Activated CD4-positive, alpha-beta memory T cell treated with anti-CD3 and anti-CD28 coated beads for 36 hours (primary cell): ENCODE results near the gene RFC4. TPM values are rescaled to one million over a fixed set of nuclear protein-coding genes. Genes with fewer than 3 reads are reported as not detected.

Experiments
- CTCF ChIA-PET: fragments of 350-600 bp; sonication (Branson Sonifier 250); formaldehyde crosslinking; loops from one replicate; lab custom pipeline; 2021; ENCODE audit warnings: antibody characterized with exemption, inconsistent platforms; lab: Charles Lee
- POLR2A ChIA-PET: fragments of 350-600 bp; sonication (Branson Sonifier 250); formaldehyde crosslinking; loops from one replicate; lab custom pipeline; 2021; ENCODE audit warnings: antibody characterized with exemption; lab: Charles Lee
- DNase-seq: peaks from one replicate; pipeline ENCODE4 v3.0.0-alpha.2; 2020
- H3K27ac Mint-ChIP-seq: one replicate; pipeline ENCODE4 v1.8.0; 2021; ENCODE audit warnings: mixed read lengths
- H3K27me3 Mint-ChIP-seq: one replicate; pipeline ENCODE4 v1.8.0; 2021; ENCODE audit warnings: mixed read lengths
- H3K36me3 Mint-ChIP-seq: one replicate; pipeline ENCODE4 v1.8.0; 2021; ENCODE audit warnings: mixed read lengths
- H3K4me1 Mint-ChIP-seq: one replicate; pipeline ENCODE4 v1.8.0; 2021; ENCODE audit warnings: low read depth, mixed read lengths
- H3K4me3 Mint-ChIP-seq: one replicate; pipeline ENCODE4 v1.8.0; 2021; ENCODE audit warnings: mild to moderate bottlenecking, mixed read lengths
- H3K9me3 Mint-ChIP-seq: one replicate; pipeline ENCODE4 v1.8.0; 2021; ENCODE audit warnings: mixed read lengths
- intact Hi-C: fragments of 100-400 bp; cut with micrococcal nuclease; formaldehyde crosslinking; loops from one replicate; pipeline ENCODE4 v1.15.1; 2023
- total RNA-seq, 2 experiments: library from RNA; stranded (reverse); gene quantifications; one replicate each; pipeline ENCODE4 v1.2.3, GENCODE V29; 2021

RFC4 gene
- total RNA-seq, 2 experiments from 2014 or later: 118 to 127 TPM

GRCh38 chr3:186842426-186843038, 36.2 kb upstream of the RFC4 start, which contains the start of gene ADIPOQ:
Gene ADIPOQ (plus strand): TSS chr3:186842710. CDS start chr3:186853059, 10,349 bp downstream.
- H3K27me3 Mint-ChIP-seq: peaks cover 4% of the 10 kb centered on the region
- no peak for DNase-seq
- H3K36me3 Mint-ChIP-seq: no peaks in the 10 kb centered on the region
- ChIA-PET CTCF (interaction anchor here (0.9 to 1.3 kb wide), 2 partner anchors 15 to 271 kb away, joined by 3 read pairs; no protein-coding TSS in a partner anchor), POLR2A (no interaction called here)
- no peak within 1 kb of the TSS for H3K4me3 Mint-ChIP-seq
- intact Hi-C loops: no loop called here
- no peak within 1 kb of the TSS for H3K27ac Mint-ChIP-seq
- H3K9me3 Mint-ChIP-seq: no peaks in the 10 kb centered on the region
- no peaks in the 10 kb centered on the region for H3K4me1 Mint-ChIP-seq

DNA sequence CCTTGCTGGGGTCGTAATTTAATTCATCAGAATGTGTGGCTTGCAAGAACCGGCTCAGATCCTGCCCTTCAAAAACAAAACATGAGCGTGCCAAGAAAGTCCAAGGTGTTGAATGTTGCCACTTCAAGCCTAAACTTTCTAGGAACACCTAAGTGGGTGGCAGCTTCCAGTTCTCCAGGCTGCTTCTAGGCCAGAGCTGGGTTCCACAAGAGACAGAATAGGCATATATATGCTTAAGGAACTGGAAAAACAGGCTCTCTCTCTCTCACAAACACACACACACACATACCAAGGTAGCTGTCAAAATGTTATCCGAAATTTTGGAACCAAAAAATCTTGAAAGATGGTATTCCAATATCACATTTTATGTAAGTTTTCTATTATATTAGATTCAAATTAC, 35.3 kb upstream of the RFC4 start:
- Mint-ChIP-seq H3K27ac (no peak overlapping the region), H3K27me3 (peaks cover 4% of the 10 kb centered on the region), H3K4me1 (no peaks in the 10 kb centered on the region), H3K4me3 (no peak overlapping the region), H3K36me3 (no peaks in the 10 kb centered on the region), H3K9me3 (no peaks in the 10 kb centered on the region)
- no peak for DNase-seq
- CTCF ChIA-PET: interaction anchor here (0.7 to 1.3 kb wide), 4 partner anchors 14 to 324 kb away, joined by 3 to 4 read pairs (median 3); partner anchors contain the start of gene RPL39L
- intact Hi-C loops: no loop called here
- POLR2A ChIA-PET: no interaction called here

- H3K4me3 Mint-ChIP-seq: no peak overlapping the region
- CTCF ChIA-PET: interaction anchor here (0.6 to 1.0 kb wide), 5 partner anchors 9 to 499 kb away, joined by 3 to 5 read pairs (median 4); partner anchors contain the start of gene ST6GAL1
- no peak for DNase-seq
- H3K9me3 Mint-ChIP-seq: no peaks in the 10 kb centered on the region
- POLR2A ChIA-PET: no interaction called here
- H3K4me1 Mint-ChIP-seq: no peaks in the 10 kb centered on the region
- intact Hi-C loops: no loop called here
- no peak overlapping the region for H3K27ac Mint-ChIP-seq
- H3K36me3 Mint-ChIP-seq: no peaks in the 10 kb centered on the region
- peaks cover 3% of the 10 kb centered on the region for H3K27me3 Mint-ChIP-seq
These were observed 33.8 kb upstream of the RFC4 start for GRCh38 chr3:186839874-186840641.

DNA sequence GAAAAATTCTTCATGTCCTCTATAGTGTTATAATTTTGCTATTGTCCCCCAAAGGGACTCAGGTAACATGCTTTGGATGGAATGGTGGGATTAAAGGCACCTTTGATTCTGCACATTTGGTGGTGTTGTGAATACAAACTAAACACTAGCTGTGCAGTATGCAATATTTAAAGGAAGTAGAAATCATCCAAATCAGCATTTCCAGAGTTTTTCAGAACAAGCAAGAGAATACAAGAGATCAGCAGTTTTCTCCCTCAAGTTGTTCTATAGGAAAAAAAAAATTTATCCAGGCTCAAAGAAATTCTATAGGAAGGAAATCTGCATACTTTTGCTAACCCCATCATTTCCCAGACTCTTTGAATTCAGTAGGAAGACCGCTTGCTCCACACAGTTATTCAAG, 26.0 kb upstream of the RFC4 start:
- intact Hi-C loops: no loop called here
- H3K4me3 Mint-ChIP-seq: no peak overlapping the region

GRCh38 chr3:186831798-186832197, 25.5 kb upstream of the RFC4 start:
- Mint-ChIP-seq H3K27ac (no peak overlapping the region), H3K27me3 (peaks cover 37% of the 10 kb centered on the region), H3K9me3 (no peaks in the 10 kb centered on the region), H3K4me1 (peaks cover 6% of the 10 kb centered on the region), H3K36me3 (no peaks in the 10 kb centered on the region), H3K4me3 (no peak overlapping the region)
- ChIA-PET CTCF (no interaction called here), POLR2A (no interaction called here)
- intact Hi-C loops: no loop called here
- DNase-seq: no peak

More for the DNA sequence above, 26.0 kb upstream of the RFC4 start:
- no peaks in the 10 kb centered on the region for H3K36me3 Mint-ChIP-seq
- no peak for DNase-seq
- peaks cover 6% of the 10 kb centered on the region for H3K4me1 Mint-ChIP-seq
- no peak overlapping the region for H3K27ac Mint-ChIP-seq
- peaks cover 37% of the 10 kb centered on the region for H3K27me3 Mint-ChIP-seq
- H3K9me3 Mint-ChIP-seq: no peaks in the 10 kb centered on the region
- ChIA-PET POLR2A (no interaction called here), CTCF (no interaction called here)

GRCh38 chr3:186828340-186828739, 22.1 kb upstream of the RFC4 start:
- intact Hi-C loops: loop anchor here (10.0 kb wide), 1 partner anchor 584 kb away; no protein-coding TSS in a partner anchor
- Mint-ChIP-seq H3K27ac (no peak overlapping the region), H3K36me3 (no peaks in the 10 kb centered on the region), H3K27me3 (peaks cover 46% of the 10 kb centered on the region), H3K4me1 (peaks cover 28% of the 10 kb centered on the region), H3K9me3 (no peaks in the 10 kb centered on the region), H3K4me3 (no peak overlapping the region)
- POLR2A ChIA-PET: interaction anchor here (0.6 to 1.9 kb wide), 4 partner anchors 102 to 311 kb away, joined by 4 to 6 read pairs (median 4); partner anchors contain the start of genes RPL39L and ST6GAL1
- CTCF ChIA-PET: interaction anchor here (1.1 to 1.9 kb wide), 5 partner anchors 14 to 337 kb away, joined by 3 to 11 read pairs (median 5); partner anchors contain the start of genes ADIPOQ and RPL39L
- DNase-seq: no peak

- DNase-seq: peak; percentile 89
- H3K4me3 Mint-ChIP-seq: peak overlapping the region; percentile 83
- CTCF ChIA-PET: interaction anchor here (0.6 to 1.9 kb wide), 15 partner anchors 8 to 338 kb away, joined by 3 to 11 read pairs (median 5); partner anchors contain the start of genes ADIPOQ and RPL39L
- H3K4me1 Mint-ChIP-seq: peaks cover 28% of the 10 kb centered on the region
- H3K36me3 Mint-ChIP-seq: no peaks in the 10 kb centered on the region
- peak overlapping the region; percentile 51 for H3K27ac Mint-ChIP-seq
- H3K9me3 Mint-ChIP-seq: no peaks in the 10 kb centered on the region
- peaks cover 44% of the 10 kb centered on the region for H3K27me3 Mint-ChIP-seq
- intact Hi-C loops: loop anchor here (1.0 to 10.0 kb wide), 2 partner anchors 104 to 582 kb away; no protein-coding TSS in a partner anchor
- POLR2A ChIA-PET: interaction anchor here (0.5 to 2.0 kb wide), 14 partner anchors 21 to 890 kb away, joined by 3 to 14 read pairs (median 5); partner anchors contain the start of genes EIF4A2, RFC4, RPL39L and ST6GAL1
These were observed 20.9 kb upstream of the RFC4 start for GRCh38 chr3:186826976-186827857.

- Mint-ChIP-seq H3K4me3 (peak overlapping the region; percentile 83), H3K4me1 (peaks cover 28% of the 10 kb centered on the region), H3K27me3 (peaks cover 38% of the 10 kb centered on the region), H3K36me3 (no peaks in the 10 kb centered on the region), H3K9me3 (no peaks in the 10 kb centered on the region), H3K27ac (peak overlapping the region; percentile 51)
- ChIA-PET POLR2A (interaction anchor here (1.2 to 2.0 kb wide), 10 partner anchors 20 to 312 kb away, joined by 3 to 14 read pairs (median 5); partner anchors contain the start of genes EIF4A2, RFC4, RPL39L and ST6GAL1), CTCF (interaction anchor here (0.7 to 1.6 kb wide), 7 partner anchors 7 to 339 kb away, joined by 3 to 11 read pairs (median 6); partner anchors contain the start of gene RPL39L)
- peak; percentile 33 for DNase-seq
- intact Hi-C loops: loop anchor here (10.0 kb wide), 1 partner anchor 582 kb away; no protein-coding TSS in a partner anchor
These were observed 20.2 kb upstream of the RFC4 start for GRCh38 chr3:186826410-186826975.

GRCh38 chr3:186825872-186826409, 19.7 kb upstream of the RFC4 start:
- Mint-ChIP-seq H3K4me1 (peaks cover 28% of the 10 kb centered on the region), H3K27me3 (peaks cover 34% of the 10 kb centered on the region), H3K4me3 (peak overlapping the region; percentile 83), H3K9me3 (no peaks in the 10 kb centered on the region), H3K36me3 (no peaks in the 10 kb centered on the region), H3K27ac (peak overlapping the region; percentile 4)
- POLR2A ChIA-PET: interaction anchor here (1.0 to 2.0 kb wide), 6 partner anchors 19 to 107 kb away, joined by 3 to 14 read pairs (median 6); partner anchors contain the start of genes EIF4A2 and RFC4
- CTCF ChIA-PET: interaction anchor here (0.7 to 1.1 kb wide), 2 partner anchors 209 to 339 kb away, joined by 3 to 11 read pairs; no protein-coding TSS in a partner anchor
- intact Hi-C loops: loop anchor here (10.0 kb wide), 1 partner anchor 581 kb away; no protein-coding TSS in a partner anchor
- no peak for DNase-seq

DNA sequence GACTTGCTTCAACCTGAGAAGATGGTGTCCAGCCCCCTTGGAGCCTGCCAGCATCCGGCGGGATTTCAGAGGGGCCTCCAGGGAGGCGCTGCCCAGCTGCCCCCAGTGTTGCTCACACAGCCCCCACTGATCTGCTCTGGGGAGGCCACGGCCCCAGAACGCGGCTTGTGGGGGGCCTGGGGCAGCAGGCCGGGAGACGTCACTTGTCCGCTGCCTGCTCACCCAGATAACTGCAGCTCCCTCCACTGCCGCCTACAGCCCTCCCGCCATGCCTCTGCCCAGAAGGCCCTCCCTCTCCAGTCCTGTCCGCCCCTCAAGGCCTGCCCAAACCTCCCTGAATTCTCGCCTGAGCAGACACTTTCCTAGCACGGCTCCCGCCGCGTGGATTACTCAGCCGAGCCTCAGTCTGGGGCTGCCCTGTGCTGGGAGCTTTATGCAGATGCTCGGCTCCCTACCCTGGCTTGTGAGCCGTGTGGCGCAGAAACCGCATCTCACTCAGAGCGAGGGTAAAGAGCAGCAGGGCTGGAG, 19.1 kb upstream of the RFC4 start:
- H3K4me3 Mint-ChIP-seq: peak overlapping the region; percentile 83
- H3K9me3 Mint-ChIP-seq: no peaks in the 10 kb centered on the region
- intact Hi-C loops: loop anchor here (10.0 kb wide), 1 partner anchor 581 kb away; no protein-coding TSS in a partner anchor
- peaks cover 28% of the 10 kb centered on the region for H3K27me3 Mint-ChIP-seq
- POLR2A ChIA-PET: interaction anchor here (1.0 to 1.4 kb wide), 5 partner anchors 19 to 257 kb away, joined by 3 to 6 read pairs (median 3); partner anchors contain the start of gene EIF4A2
- H3K4me1 Mint-ChIP-seq: peaks cover 28% of the 10 kb centered on the region
- no peak overlapping the region for H3K27ac Mint-ChIP-seq
- peak; percentile 68 for DNase-seq
- CTCF ChIA-PET: interaction anchor here (0.7 to 8.5 kb wide), 3 partner anchors 208 to 340 kb away, joined by 3 to 159 read pairs (median 11); partner anchors contain the start of gene AHSG
- no peaks in the 10 kb centered on the region for H3K36me3 Mint-ChIP-seq
